ENCODE results near the gene GAS7.

- no peak for TF ChIP-seq CTCF (IDR thresholded peaks at IDR 0.05)
- TF ChIP-seq EZH2 (IDR thresholded peaks at IDR 0.05; ENCODE audit: borderline replicate concordance, insufficient read depth, low read depth, low read length, poor library complexity, severe bottlenecking) = no peak
These were observed 27.3 kb downstream of the GAS7 start for GRCh38 chr17:10171122-10171571.

All from B cell (primary cell).